ENCODE measurements around the gene DHX38. TPM values are rescaled to one million over a fixed set of nuclear protein-coding genes. Genes with fewer than 3 reads are reported as not detected.

The DHX38 gene
- total RNA-seq, 1 experiment from 2014 or later: 71.0 TPM

DNA sequence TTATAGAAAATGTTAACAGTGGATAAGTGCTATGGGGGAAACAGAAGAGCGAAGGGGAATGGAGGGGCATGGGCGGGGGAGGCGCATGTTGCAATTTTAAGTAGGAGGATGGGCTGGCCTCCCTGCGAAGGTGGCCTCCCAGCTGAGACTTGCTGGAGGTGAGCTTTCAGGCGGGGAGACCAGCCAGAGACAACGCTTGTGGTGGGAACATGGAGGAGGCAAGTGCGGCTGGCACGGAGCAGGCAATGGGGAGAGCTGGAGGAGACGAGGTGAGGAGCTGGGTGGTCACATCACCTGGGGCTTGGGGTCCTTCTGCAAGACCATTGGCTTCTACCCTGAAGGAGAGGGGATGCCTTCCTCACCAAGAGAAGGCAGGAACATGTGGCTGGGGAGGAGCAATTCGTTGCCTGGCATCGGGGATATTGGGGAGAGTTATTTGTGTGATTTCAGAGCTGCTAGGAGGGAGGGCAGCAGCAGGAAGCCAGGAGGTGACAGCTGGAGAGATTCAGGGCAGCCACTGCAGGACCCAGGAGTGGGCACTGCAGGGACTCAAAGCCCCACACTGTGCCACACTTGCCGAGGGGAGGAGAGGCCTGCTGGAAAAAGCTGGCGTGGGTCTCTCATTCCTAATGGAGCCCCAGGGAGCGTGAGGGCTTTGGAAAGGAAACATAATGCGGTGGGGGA, 43.9 kb downstream of the DHX38 start (continued):
- TF ChIP-seq, protein P1, sequence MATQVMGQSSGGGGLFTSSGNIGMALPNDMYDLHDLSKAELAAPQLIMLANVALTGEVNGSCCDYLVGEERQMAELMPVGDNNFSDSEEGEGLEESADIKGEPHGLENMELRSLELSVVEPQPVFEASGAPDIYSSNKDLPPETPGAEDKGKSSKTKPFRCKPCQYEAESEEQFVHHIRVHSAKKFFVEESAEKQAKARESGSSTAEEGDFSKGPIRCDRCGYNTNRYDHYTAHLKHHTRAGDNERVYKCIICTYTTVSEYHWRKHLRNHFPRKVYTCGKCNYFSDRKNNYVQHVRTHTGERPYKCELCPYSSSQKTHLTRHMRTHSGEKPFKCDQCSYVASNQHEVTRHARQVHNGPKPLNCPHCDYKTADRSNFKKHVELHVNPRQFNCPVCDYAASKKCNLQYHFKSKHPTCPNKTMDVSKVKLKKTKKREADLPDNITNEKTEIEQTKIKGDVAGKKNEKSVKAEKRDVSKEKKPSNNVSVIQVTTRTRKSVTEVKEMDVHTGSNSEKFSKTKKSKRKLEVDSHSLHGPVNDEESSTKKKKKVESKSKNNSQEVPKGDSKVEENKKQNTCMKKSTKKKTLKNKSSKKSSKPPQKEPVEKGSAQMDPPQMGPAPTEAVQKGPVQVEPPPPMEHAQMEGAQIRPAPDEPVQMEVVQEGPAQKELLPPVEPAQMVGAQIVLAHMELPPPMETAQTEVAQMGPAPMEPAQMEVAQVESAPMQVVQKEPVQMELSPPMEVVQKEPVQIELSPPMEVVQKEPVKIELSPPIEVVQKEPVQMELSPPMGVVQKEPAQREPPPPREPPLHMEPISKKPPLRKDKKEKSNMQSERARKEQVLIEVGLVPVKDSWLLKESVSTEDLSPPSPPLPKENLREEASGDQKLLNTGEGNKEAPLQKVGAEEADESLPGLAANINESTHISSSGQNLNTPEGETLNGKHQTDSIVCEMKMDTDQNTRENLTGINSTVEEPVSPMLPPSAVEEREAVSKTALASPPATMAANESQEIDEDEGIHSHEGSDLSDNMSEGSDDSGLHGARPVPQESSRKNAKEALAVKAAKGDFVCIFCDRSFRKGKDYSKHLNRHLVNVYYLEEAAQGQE (IDR thresholded peaks at IDR 0.05; ENCODE audit: low read depth): no peak
- TF ChIP-seq YY1 (IDR thresholded peaks at IDR 0.05; ENCODE audit: extremely low read depth, insufficient replicate concordance, low read depth, low read length) (no peak), CBX3 (IDR thresholded peaks at IDR 0.05; ENCODE audit: low read depth) (no peak)

DNA sequence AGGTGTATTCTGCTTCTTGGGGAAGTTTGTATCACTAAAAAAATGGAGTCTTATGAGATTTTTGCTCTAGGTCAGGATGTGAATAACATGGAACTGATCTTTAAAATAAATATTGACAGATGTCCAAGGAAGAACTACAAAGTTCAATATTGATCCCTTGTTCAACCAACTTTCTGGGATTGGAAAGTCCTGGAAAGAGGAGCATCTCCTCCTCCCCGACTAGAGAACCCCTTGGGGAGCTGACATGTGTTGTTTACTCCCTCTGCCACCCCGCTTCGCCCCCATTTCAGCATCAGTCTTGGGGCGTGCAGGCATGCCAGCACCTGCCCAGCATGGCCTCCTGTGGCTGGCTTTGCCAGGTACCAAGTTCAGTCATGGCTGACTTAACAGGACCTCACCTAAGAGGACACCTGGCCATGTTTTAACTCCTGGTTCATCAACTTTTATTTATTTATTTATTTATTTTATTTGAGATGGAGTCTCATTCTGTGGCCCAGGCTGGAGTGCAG, 44.5 kb downstream of the DHX38 start:
- Histone ChIP-seq H3K4me3 (replicated peaks in 1 of 2; ENCODE audit: low read depth in 1 of 2, low read length in 2 of 2) (no peak overlapping the region), H3K9ac (ENCODE audit: low read length) (no peak overlapping the region), H3K79me2 (ENCODE audit: insufficient read depth, low read length) (no peaks in the 10 kb centered on the region), H3K9me3 (ENCODE audit: control insufficient read depth in 1 of 2, insufficient read depth in 1 of 2, low read depth in 1 of 2, low read length in 2 of 2) (no peaks in the 10 kb centered on the region), H3K27ac (ENCODE audit: low read depth, low read length) (no peak overlapping the region), H2AFZ (ENCODE audit: low read depth, low read length, poor library complexity, severe bottlenecking) (no peak overlapping the region), H3K4me2 (ENCODE audit: low read length) (no peak overlapping the region), H3K9me2 (ENCODE audit: insufficient read depth) (no peaks in the 10 kb centered on the region), H3K36me3 (ENCODE audit: control insufficient read depth in 1 of 2, insufficient read depth in 2 of 2, low read length in 2 of 2) (no peaks in the 10 kb centered on the region), H3K4me1 (ENCODE audit: control insufficient read depth in 1 of 2, insufficient read depth in 2 of 2, low read length in 2 of 2) (no peaks in the 10 kb centered on the region), H3K27me3 (ENCODE audit: insufficient read depth, low read length) (no peaks in the 10 kb centered on the region), H4K20me1 (ENCODE audit: insufficient read depth) (no peaks in the 10 kb centered on the region)
- ChIA-PET POLR2A (no interaction called here), RAD21 (ENCODE audit: low non-redundant PET in 1 of 2, low total read pairs in 2 of 2, uncharacterized antibody in 2 of 2, unreplicated experiment in 2 of 2) (no interaction called here), CTCF (no interaction called here)
- TF ChIP-seq CEBPB (IDR thresholded peaks at IDR 0.05; ENCODE audit: low read depth): no peak
- no peak for TF ChIP-seq EZH2phosphoT487 (IDR thresholded peaks at IDR 0.05; ENCODE audit: borderline replicate concordance)
- no peak for TF ChIP-seq RAD21 (IDR thresholded peaks at IDR 0.05; ENCODE audit: low read depth)
- TF ChIP-seq SRF (IDR thresholded peaks at IDR 0.05; ENCODE audit: low read depth): no peak
- BruUV-seq (replicated peaks): no TSS peak
- ATAC-seq: no peak
- intact Hi-C loops (cut with micrococcal nuclease): no loop called here
- no peak for DNase-seq (ENCODE audit: low read depth, low spot score)

Measured in HCT116 (cell line).